Natural killer cell (primary cell): ENCODE measurements around the gene MACROD2. TPM values are rescaled to one million over a fixed set of nuclear protein-coding genes. Genes with fewer than 3 reads are reported as not detected.

Experiments used
- ATAC-seq, 3 donors: fragments of 150-1000 bp in 2 of 3; fragments of 200-7000 bp in 1 of 3; cut with Tn5 transposase; 1 replicate in 1 of 3; 2 replicates in 2 of 3; pipeline ENCODE4 v1.10.0; 2021; ENCODE audit warnings: mild to moderate bottlenecking in 2 of 3, moderate library complexity in 2 of 3
- DNase-seq, 2 donors: peaks; one replicate each; pipeline versions ENCODE4 v3.0.0 to v3.0.0-alpha.2; 2013 to 2021; ENCODE audit warnings: mixed read lengths in 1 of 2
- H3K27ac ChIP-seq: one replicate; pipeline ENCODE4 v1.5.1; 2013; ENCODE audit warnings: mild to moderate bottlenecking, low read length
- H3K27me3 ChIP-seq: one replicate; pipeline ENCODE4 v1.6.1; 2013; ENCODE audit warnings: low read length; ENCODE audit not compliant: control insufficient read depth, insufficient read depth
- H3K36me3 ChIP-seq: one replicate; pipeline ENCODE4 v1.6.1; 2013; ENCODE audit warnings: low read length; ENCODE audit not compliant: control insufficient read depth, insufficient read depth
- H3K4me1 ChIP-seq: one replicate; pipeline ENCODE4 v1.6.1; 2013; ENCODE audit warnings: low read length; ENCODE audit not compliant: control insufficient read depth, insufficient read depth
- H3K4me3 ChIP-seq: one replicate; pipeline ENCODE4 v1.5.1; 2013; ENCODE audit warnings: low read length
- H3K9me3 ChIP-seq: one replicate; pipeline ENCODE4 v1.6.1; 2013; ENCODE audit warnings: low read length; ENCODE audit not compliant: control insufficient read depth, insufficient read depth
- H3K27ac Mint-ChIP-seq, 2 donors: one replicate each; pipeline ENCODE4 v1.8.0; 2022; ENCODE audit warnings: mild to moderate bottlenecking in 2 of 2, mixed read lengths in 2 of 2, moderate library complexity in 1 of 2
- H3K27me3 Mint-ChIP-seq, 2 donors: one replicate each; pipeline ENCODE4 v1.8.0; 2022; ENCODE audit warnings: low read depth in 2 of 2, mixed read lengths in 2 of 2
- H3K36me3 Mint-ChIP-seq: one replicate; pipeline ENCODE4 v1.8.0; 2022; ENCODE audit warnings: mixed read lengths
- H3K4me1 Mint-ChIP-seq, 2 donors: one replicate each; pipeline ENCODE4 v1.8.0; 2022; ENCODE audit warnings: mixed read lengths in 2 of 2
- H3K4me3 Mint-ChIP-seq: one replicate; pipeline ENCODE4 v1.8.0; 2022; ENCODE audit warnings: mild to moderate bottlenecking, moderate library complexity, mixed read lengths
- H3K9me3 Mint-ChIP-seq, 2 donors: one replicate each; pipeline ENCODE4 v1.8.0; 2022; ENCODE audit warnings: mixed read lengths in 2 of 2
- WGBS: methylation state at CpG from one replicate; pipeline ENCODE4 v1.1.7; 2013; ENCODE audit warnings: missing lambda C conversion rate; ENCODE audit not compliant: insufficient coverage; 5-methylcytosine and 5-hydroxymethylcytosine counted together
- intact Hi-C: fragments of 100-400 bp; cut with micrococcal nuclease; formaldehyde crosslinking; loops from one replicate; pipeline ENCODE4 v1.14.2; 2022
- total RNA-seq, 4 donors: library from RNA; stranded (reverse); fragments of 120-200 nt in 1 of 4; gene quantifications; one replicate each; pipeline versions ENCODE4 v1.2.3 to v1.2.4, GENCODE V29; 2013 to 2022
- TF ChIP-seq, protein P1 (sequence below): fragments of 200-600 bp; IDR thresholded peaks from one replicate; pipeline ENCODE4 v1.8.0; 2022; ENCODE audit warnings: antibody characterized with exemption

The MACROD2 gene
- total RNA-seq, 3 donors from 2014 or later (not counting 1 experiment from before 2014, with no cell fraction given), result 0.19 to 0.88 TPM; not detected in 1

GRCh38 chr20:16052456-16052855 lies 2057.1 kb downstream of the MACROD2 start:
- H3K27me3 Mint-ChIP-seq, result no peaks in the 10 kb centered on the region
- no peaks in the 10 kb centered on the region for H3K27me3 ChIP-seq
- H3K36me3 Mint-ChIP-seq, result no peaks in the 10 kb centered on the region
- H3K4me3 ChIP-seq, result no peak overlapping the region
- intact Hi-C loops, result no loop called here
- no peak for DNase-seq
- no peak overlapping the region for H3K27ac ChIP-seq
- 67% methylated on average over 3 of the region's 4 CpGs for WGBS
- H3K4me1 Mint-ChIP-seq, result no peaks in the 10 kb centered on the region
- H3K9me3 Mint-ChIP-seq, result no peaks in the 10 kb centered on the region
- no peak overlapping the region for H3K27ac Mint-ChIP-seq
- TF ChIP-seq, protein P1, sequence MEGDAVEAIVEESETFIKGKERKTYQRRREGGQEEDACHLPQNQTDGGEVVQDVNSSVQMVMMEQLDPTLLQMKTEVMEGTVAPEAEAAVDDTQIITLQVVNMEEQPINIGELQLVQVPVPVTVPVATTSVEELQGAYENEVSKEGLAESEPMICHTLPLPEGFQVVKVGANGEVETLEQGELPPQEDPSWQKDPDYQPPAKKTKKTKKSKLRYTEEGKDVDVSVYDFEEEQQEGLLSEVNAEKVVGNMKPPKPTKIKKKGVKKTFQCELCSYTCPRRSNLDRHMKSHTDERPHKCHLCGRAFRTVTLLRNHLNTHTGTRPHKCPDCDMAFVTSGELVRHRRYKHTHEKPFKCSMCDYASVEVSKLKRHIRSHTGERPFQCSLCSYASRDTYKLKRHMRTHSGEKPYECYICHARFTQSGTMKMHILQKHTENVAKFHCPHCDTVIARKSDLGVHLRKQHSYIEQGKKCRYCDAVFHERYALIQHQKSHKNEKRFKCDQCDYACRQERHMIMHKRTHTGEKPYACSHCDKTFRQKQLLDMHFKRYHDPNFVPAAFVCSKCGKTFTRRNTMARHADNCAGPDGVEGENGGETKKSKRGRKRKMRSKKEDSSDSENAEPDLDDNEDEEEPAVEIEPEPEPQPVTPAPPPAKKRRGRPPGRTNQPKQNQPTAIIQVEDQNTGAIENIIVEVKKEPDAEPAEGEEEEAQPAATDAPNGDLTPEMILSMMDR, result no peak
- no peaks in the 10 kb centered on the region for H3K4me1 ChIP-seq
- no peak overlapping the region for H3K4me3 Mint-ChIP-seq
- no peaks in the 10 kb centered on the region for H3K36me3 ChIP-seq
- no peak for ATAC-seq
- H3K9me3 ChIP-seq, result no peaks in the 10 kb centered on the region

DNA sequence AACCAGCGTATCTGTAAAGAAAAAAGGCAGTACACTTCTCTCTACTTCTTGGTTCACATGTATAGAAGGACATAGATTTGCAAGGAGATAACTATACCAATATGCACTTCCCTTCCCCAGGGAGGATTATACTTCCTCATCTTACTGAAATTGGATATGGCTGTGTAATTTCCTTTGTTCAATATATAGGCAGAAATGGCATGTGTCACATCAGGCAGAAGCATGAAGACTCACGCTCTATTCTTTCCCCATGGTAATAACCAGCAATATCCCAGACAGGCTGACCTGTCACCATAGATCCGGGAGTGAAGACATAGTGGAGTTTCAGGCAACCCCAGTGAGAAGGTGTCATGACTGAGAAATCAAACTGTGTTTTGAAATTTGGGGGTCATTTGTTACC lies 2059.7 kb downstream of the MACROD2 start:
- TF ChIP-seq, protein P1, result no peak
- intact Hi-C loops, result no loop called here
- Mint-ChIP-seq H3K27ac (no peak overlapping the region), H3K4me1 (no peaks in the 10 kb centered on the region), H3K4me3 (no peak overlapping the region), H3K36me3 (no peaks in the 10 kb centered on the region), H3K27me3 (peaks cover 0 to 6% of the 10 kb centered on the region in 2 donors), H3K9me3 (no peaks in the 10 kb centered on the region)
- Histone ChIP-seq H3K4me3 (no peak overlapping the region), H3K36me3 (no peaks in the 10 kb centered on the region), H3K27me3 (no peaks in the 10 kb centered on the region), H3K27ac (no peak overlapping the region), H3K9me3 (no peaks in the 10 kb centered on the region), H3K4me1 (no peaks in the 10 kb centered on the region)
- ATAC-seq (no peak), DNase-seq (no peak)
- 83% methylated on average over 1 of the region's 3 CpGs for WGBS

GRCh38 chr20:16057651-16058050 lies 2062.3 kb downstream of the MACROD2 start:
- H3K4me1 ChIP-seq, result no peaks in the 10 kb centered on the region
- Mint-ChIP-seq H3K27me3 (peaks cover 0 to 6% of the 10 kb centered on the region in 2 donors), H3K9me3 (no peaks in the 10 kb centered on the region), H3K27ac (no peak overlapping the region), H3K4me3 (no peak overlapping the region), H3K4me1 (no peaks in the 10 kb centered on the region), H3K36me3 (no peaks in the 10 kb centered on the region)
- no peaks in the 10 kb centered on the region for H3K9me3 ChIP-seq
- H3K27ac ChIP-seq, result no peak overlapping the region
- no peaks in the 10 kb centered on the region for H3K27me3 ChIP-seq
- ATAC-seq (no peak), DNase-seq (no peak)
- WGBS, result 100% methylated on average over 2 of the region's 3 CpGs
- intact Hi-C loops, result no loop called here
- H3K36me3 ChIP-seq, result no peaks in the 10 kb centered on the region
- H3K4me3 ChIP-seq, result no peak overlapping the region
- TF ChIP-seq, protein P1, result no peak

- Mint-ChIP-seq H3K36me3 (no peaks in the 10 kb centered on the region), H3K9me3 (no peaks in the 10 kb centered on the region), H3K27ac (no peak overlapping the region), H3K27me3 (peaks cover 0 to 6% of the 10 kb centered on the region in 2 donors), H3K4me1 (no peaks in the 10 kb centered on the region), H3K4me3 (no peak overlapping the region)
- H3K36me3 ChIP-seq, result no peaks in the 10 kb centered on the region
- H3K4me1 ChIP-seq, result no peaks in the 10 kb centered on the region
- 100% methylated on average over 3 of the region's 3 CpGs for WGBS
- intact Hi-C loops, result no loop called here
- no peak for DNase-seq
- no peak overlapping the region for H3K27ac ChIP-seq
- no peak overlapping the region for H3K4me3 ChIP-seq
- no peak for ATAC-seq
- no peaks in the 10 kb centered on the region for H3K27me3 ChIP-seq
- no peaks in the 10 kb centered on the region for H3K9me3 ChIP-seq
- TF ChIP-seq, protein P1, result no peak
Observed at GRCh38 chr20:16058268-16058667, 2063.0 kb downstream of the MACROD2 start.
